ENCODE data around the gene ABCB11.

GRCh38 chr2:169047256-169048250 lies 16.4 kb upstream of the ABCB11 start:
- TF ChIP-seq EP300 (IDR thresholded peaks at IDR 0.05; ENCODE audit: borderline replicate concordance in 1 of 2, low read depth in 1 of 2, low read length in 1 of 2) (no peak), REST (IDR thresholded peaks at IDR 0.05; ENCODE audit: low read depth, low read length) (no peak), RXRA (IDR thresholded peaks at IDR 0.05; ENCODE audit: borderline replicate concordance, low read depth) (no peak), TAF1 (IDR thresholded peaks at IDR 0.05; ENCODE audit: borderline replicate concordance, low read depth, low read length) (no peak)

Measured in SK-N-SH (cell line).